Thoracic aorta (tissue), 2 donors: ENCODE data around the gene PPM1H. TPM values are rescaled to one million over a fixed set of nuclear protein-coding genes. Genes with fewer than 3 reads are reported as not detected.

Experiments used
- ATAC-seq: fragments of 150-250 bp; one replicate; pipeline ENCODE4 v1.8.0; 2017; ENCODE audit warnings: low read depth; ENCODE audit not compliant: insufficient number of reproducible peaks, low FRiP score
- DNase-seq: peaks from one replicate; pipeline ENCODE4 v3.0.0-alpha.2; 2020; ENCODE audit warnings: low spot score
- H3K27ac ChIP-seq, 2 donors: fragments of 200-600 bp; sonication (generic); 1 replicate in 1 of 2; 2 replicates in 1 of 2; pipeline ENCODE4 v1.5.1; 2016; ENCODE audit warnings: mild to moderate bottlenecking in 2 of 2, moderate library complexity in 2 of 2
- H3K27me3 ChIP-seq: fragments of 200-600 bp; sonication (generic); replicated peaks from 2 replicates; pipeline ENCODE4 v1.6.0; 2016; ENCODE audit warnings: mild to moderate bottlenecking; ENCODE audit not compliant: insufficient read depth
- H3K36me3 ChIP-seq: fragments of 200-600 bp; sonication (generic); one replicate; pipeline ENCODE4 v1.5.1; 2016
- H3K4me1 ChIP-seq, 2 donors: fragments of 200-600 bp; sonication (generic); 1 replicate in 1 of 2; 2 replicates in 1 of 2; pipeline versions ENCODE4 v1.5.1 to v1.6.0; 2016; ENCODE audit warnings: low read depth in 2 of 2, mild to moderate bottlenecking in 1 of 2; ENCODE audit not compliant: control insufficient read depth in 1 of 2
- H3K4me3 ChIP-seq: fragments of 200-600 bp; sonication (generic); 2 replicates; pipeline ENCODE4 v1.5.1; 2016; ENCODE audit warnings: mild to moderate bottlenecking
- H3K9me3 ChIP-seq: fragments of 200-600 bp; sonication (generic); 2 replicates; pipeline ENCODE4 v1.5.1; 2016
- CTCF ChIP-seq: fragments of 200-600 bp; sonication (generic); IDR thresholded peaks from one replicate; pipeline ENCODE4 v1.5.1; 2019; ENCODE audit warnings: antibody characterized with exemption
- total RNA-seq, 2 donors: library from RNA; depleted of rRNA; stranded (reverse); fragments of >200 nt; gene quantifications; one replicate each; pipeline versions ENCODE4 v1.1.0 to v1.2.3, GENCODE V29; 2016

PPM1H gene
- 10 to 100 TPM in 1 of 2 donors, 1 to 10 TPM in 1; 9.1 to 10.3 TPM for total RNA-seq

- DNase-seq (no peak), ATAC-seq (peak; percentile 35)
- Histone ChIP-seq H3K9me3 (no peaks in the 10 kb centered on the region), H3K36me3 (no peaks in the 10 kb centered on the region), H3K4me1 (no peaks in the 10 kb centered on the region), H3K4me3 (peak within 1 kb of the TSS; percentile 75), H3K27me3 (no peaks in the 10 kb centered on the region), H3K27ac (peak within 1 kb of the TSS; percentile 43 to 51)
- peak; percentile 60 for TF ChIP-seq CTCF
These were observed at the start of gene PPM1H for GRCh38 chr12:62934799-62935674. TSS of gene PPM1H (minus strand) at chr12:62935150. CDS start at chr12:62934736, 414 bp downstream.

GRCh38 chr12:62983594-62983993, 48.6 kb upstream of the PPM1H start:
- ATAC-seq (no peak), DNase-seq (no peak)
- no peak for TF ChIP-seq CTCF
- Histone ChIP-seq H3K36me3 (no peaks in the 10 kb centered on the region), H3K27me3 (no peaks in the 10 kb centered on the region), H3K27ac (no peak overlapping the region), H3K4me3 (no peak overlapping the region), H3K4me1 (no peaks in the 10 kb centered on the region), H3K9me3 (no peaks in the 10 kb centered on the region)

- Histone ChIP-seq H3K36me3 (no peaks in the 10 kb centered on the region), H3K27me3 (no peaks in the 10 kb centered on the region), H3K9me3 (no peaks in the 10 kb centered on the region), H3K4me3 (no peak overlapping the region), H3K27ac (no peak overlapping the region), H3K4me1 (no peaks in the 10 kb centered on the region)
- DNase-seq (no peak), ATAC-seq (no peak)
- no peak for TF ChIP-seq CTCF
These were observed 43.8 kb upstream of the PPM1H start for GRCh38 chr12:62978768-62979167.

- Histone ChIP-seq H3K27ac (no peak overlapping the region), H3K9me3 (no peaks in the 10 kb centered on the region), H3K27me3 (no peaks in the 10 kb centered on the region), H3K36me3 (no peaks in the 10 kb centered on the region), H3K4me3 (no peak overlapping the region), H3K4me1 (no peaks in the 10 kb centered on the region)
- ATAC-seq = no peak
- no peak for DNase-seq
- no peak for TF ChIP-seq CTCF
These were observed 42.9 kb upstream of the PPM1H start for GRCh38 chr12:62977883-62978282.

GRCh38 chr12:62977418-62977817, 42.5 kb upstream of the PPM1H start:
- Histone ChIP-seq H3K36me3 (no peaks in the 10 kb centered on the region), H3K4me3 (no peak overlapping the region), H3K9me3 (no peaks in the 10 kb centered on the region), H3K27me3 (no peaks in the 10 kb centered on the region), H3K4me1 (no peaks in the 10 kb centered on the region), H3K27ac (no peak overlapping the region)
- DNase-seq (no peak), ATAC-seq (no peak)
- TF ChIP-seq CTCF = no peak
